NCI-H748 (cell line): Measurements from ENCODE around the gene CACNA1B.

Experiments
- DNase-seq: peaks from one replicate; lab custom pipeline; 2025; ENCODE audit not compliant: unreplicated experiment; lab: John Stamatoyannopoulos, UW

Gene CACNA1B

DNA sequence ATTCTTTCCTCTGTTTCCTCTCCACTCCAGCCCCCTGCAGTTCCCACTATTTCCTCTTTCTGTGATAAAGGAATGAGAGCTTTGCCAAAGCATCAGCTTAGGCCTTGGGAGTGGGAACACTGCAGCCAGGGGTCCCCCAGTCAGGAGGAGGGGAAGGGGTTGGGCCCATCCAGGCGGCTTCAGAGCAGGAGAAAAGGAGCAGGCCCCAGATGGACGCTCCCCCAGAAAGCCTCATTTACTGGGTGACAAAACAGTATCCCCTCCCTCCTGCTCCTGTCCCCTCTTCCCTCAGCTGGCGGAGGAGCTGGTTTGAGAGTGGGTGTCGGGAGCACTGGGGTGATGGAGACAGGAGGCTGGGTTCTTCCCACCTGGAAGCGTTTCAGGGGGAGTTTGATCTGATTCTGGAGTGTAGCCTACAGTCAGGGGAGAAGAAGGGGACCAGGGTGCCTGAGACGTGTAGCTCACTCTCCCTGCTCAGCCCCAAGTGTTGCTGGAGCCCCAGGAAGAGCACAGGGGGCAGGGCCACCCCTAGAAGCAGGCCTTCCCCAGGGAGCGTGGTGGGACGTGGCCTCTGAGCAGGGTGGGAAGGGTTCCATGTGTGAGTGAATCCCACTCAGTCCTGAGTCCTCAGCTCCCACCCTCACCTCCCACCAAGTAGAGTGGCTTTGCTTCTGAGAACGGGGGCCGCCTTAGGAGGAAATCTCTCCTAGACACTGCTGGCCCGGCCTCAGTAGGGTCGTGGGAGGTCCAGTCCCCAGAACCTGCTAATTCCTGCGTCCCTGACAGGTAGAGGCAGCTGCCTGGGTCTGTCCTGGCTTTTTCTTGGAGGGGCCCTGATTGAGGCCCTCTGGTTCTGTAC is 173.1 kb downstream of the CACNA1B start:
- no peak for DNase-seq

DNA sequence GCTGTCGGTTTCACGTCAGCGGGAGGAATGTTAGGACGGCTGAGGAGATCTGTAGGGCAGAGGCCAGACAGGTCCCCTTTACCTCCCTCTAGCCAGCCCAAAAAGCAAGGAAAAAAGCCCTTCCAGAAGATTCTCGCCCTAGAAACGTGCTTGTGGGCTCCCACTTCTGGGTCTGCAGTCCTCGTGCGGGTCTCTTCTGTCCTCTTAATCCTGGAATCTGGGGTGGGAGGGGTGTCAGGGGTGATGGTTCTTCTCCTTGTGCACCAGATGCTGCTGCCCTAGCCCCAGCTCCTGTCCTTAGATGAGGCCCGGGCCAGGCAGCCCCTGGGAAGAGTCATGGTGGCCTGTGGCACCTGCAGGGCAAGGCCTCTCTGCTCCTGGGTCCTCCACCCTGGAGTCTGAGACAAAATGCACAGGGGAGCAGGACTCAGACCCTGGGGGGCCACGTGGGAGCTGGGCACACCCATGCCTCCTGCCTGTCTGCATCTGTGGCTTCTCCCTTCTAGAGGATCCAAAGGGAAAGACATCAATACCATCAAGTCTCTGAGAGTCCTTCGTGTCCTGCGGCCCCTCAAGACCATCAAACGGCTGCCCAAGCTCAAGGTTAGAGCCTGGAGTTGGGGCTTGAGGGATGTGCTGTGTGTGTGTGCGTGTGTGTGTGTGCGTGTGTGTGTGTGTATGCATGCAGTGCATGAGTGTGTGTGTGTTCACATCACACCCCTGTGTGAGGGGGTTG is 174.2 kb downstream of the CACNA1B start:
- DNase-seq = no peak

DNA sequence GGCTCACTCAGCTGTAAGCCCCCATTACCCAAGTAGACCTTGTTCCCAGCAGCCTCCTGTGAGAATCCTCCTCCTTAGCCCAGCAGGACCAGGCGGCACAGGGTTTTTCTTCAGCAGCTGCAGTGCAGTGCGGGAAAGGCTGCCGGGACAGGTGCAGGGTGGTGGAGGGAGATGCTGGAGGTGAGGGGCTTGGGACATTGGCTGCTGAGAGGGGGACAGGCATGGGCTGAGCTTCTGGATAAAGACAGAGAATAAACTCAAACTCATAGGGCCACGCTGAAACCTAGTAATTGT is 174.7 kb downstream of the CACNA1B start:
- DNase-seq = no peak

DNA sequence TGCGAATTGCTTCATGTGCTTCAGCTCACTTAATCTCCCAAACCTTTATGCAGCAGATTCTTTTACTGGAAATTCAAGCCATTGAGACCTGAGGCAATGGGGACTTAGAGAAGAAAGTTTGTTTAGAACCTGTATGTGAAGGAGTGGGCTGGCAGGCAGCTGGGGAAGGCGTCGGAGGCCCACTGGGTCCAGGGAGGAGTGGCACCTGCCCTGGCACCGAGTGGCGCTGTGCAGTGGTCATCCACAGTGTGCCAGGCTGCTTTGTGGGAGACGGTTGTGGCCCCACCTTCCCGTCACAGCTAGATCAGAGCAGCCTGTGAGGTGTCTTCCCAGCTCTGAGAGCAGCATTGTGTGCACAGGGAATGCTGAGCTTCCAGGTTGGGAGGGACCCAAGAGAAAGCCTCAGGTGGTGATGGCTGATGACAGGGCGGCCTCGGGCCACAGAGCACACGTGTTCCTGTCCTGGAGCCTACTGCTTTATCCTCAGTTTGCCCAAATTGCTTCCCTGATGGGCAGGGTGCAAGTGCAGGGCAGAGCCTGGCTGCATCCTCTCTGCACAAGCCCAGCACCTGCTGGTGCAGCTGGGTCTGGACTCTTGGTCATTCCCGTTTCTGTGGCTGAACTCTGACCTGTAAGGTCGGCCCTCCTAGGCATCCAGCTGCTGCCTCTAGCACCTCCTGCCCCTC is 175.2 kb downstream of the CACNA1B start:
- DNase-seq = no peak

DNA sequence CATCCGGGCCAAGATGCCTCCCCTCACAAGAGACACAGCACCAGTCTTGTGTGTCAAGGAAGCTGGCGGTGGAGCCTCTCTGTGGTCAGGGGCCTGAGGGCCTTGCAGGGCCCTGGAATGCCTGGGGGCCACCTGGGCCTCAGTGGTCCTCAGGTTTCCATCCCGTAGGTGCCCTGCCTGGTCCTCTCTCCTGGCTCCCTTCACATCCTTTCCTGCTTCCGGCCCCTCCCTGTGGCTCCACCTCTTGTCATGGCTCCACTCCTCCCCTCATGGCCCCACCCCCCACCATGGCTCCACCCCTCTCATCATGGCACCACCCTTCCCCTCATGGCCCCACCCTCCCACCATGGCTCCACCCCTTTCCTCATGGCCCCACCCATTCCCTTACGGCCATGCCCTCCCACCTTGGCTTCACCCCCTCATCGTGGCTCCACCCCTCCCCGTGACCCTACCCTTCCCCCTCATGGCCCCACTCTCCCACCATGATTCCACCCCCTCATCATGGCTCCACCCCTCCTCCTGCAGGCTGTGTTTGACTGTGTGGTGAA is 175.8 kb downstream of the CACNA1B start:
- DNase-seq = no peak

DNA sequence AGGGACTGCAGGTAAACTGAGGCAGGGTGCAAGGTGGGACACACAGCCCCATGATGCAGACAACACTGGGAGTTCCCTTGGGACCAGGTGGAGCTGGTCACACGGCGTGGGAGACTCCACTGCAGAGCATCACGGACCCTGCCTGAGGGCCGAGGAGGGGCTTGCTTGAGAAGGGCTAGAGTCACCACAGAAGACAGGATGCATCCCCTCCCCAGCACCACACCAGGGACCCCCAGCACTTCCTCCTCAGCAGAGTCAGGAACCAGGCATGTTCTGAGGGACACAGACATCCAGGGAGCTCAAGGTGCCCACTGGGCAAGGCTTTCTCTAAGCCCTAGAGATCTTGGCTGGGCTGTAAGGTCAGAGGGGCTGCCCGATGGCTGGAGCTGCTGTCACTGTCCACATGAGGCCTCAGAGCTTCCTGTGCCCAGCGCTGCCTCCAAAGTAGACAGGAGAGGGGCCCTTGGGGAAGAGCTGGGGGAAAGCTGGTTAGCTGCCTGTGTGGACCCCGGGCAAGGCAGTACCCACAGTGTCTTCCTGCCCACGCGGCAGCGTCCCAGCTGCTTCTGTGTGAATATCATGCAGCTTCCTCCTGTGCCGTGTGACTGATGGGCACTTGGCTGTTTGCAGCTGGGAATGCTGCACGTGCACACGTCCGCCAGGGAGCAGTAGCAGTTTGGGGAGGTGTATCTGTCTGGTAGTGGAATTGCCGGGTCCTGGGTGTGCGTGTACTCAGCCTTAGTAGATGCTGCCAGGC is 176.6 kb downstream of the CACNA1B start:
- DNase-seq = no peak

DNA sequence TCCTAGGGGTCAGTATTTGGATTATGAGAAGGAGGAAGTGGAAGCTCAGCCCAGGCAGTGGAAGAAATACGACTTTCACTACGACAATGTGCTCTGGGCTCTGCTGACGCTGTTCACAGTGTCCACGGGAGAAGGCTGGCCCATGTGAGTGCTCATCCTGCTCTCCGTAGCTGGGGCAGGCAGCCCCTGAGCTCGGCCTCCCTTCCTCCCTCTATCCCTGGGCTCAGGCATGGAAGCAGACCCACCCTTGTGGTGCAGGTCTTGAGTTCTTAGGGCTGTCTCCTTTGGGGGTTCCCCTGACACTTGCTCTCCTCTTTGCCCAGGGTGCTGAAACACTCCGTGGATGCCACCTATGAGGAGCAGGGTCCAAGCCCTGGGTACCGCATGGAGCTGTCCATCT is 180.1 kb downstream of the CACNA1B start:
- no peak for DNase-seq

DNA sequence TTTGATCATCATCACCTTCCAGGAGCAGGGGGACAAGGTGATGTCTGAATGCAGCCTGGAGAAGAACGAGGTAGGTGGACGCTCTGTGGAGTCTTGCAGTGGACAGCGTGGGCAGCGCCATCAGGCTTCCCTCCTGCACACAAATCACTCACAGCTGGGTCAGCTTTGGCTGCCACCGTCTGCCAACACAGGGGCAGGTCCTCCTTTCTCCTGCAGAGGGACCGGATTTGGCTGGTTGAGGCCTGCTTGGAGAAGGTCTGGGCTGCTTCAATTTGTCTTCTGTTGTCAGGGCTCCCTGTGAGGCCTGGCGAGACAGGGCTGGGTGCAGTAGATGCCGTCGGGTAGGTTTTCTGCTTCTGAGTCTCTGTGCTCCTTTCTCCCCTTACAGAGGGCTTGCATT is 180.6 kb downstream of the CACNA1B start:
- no peak for DNase-seq

DNA sequence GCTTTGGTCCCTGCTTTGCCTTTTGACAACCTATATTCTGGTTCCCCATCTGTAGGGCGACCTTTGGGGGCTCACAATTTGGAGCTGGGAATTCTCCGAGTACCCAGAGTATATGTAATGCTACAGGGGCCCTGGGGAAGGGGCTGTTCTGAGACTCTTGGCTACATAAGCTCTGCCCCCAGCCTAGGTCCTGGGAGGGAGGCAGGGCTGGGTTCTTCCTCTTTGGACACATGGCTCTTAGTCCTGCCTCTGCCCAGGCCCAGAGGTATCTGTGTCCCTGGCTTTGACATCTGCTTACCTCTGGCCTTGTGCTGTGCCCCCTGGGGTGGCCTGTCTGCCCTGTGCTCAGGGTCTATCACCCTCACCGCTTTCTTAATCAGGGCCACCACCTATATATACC is 181.6 kb downstream of the CACNA1B start:
- no peak for DNase-seq

DNA sequence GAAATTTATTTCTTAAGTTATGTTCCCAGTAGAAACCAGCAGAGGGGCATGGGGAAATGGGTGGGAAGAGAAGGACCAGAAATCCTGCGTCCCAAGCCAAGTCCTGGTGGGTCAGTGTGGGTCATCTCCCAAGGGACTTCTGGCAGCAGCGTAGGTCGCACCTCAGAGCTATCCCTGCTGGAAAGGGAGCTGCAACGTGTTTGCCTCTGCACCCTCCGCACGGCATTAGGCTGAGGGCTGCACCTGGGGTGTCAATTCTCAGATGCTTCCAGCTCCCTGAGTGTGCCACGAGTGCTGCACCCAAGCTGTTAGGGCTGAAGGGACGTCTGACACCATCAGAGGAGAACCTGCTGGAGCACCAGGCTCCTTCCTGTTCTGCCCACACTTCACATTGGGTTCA is 182.8 kb downstream of the CACNA1B start:
- DNase-seq = no peak

DNA sequence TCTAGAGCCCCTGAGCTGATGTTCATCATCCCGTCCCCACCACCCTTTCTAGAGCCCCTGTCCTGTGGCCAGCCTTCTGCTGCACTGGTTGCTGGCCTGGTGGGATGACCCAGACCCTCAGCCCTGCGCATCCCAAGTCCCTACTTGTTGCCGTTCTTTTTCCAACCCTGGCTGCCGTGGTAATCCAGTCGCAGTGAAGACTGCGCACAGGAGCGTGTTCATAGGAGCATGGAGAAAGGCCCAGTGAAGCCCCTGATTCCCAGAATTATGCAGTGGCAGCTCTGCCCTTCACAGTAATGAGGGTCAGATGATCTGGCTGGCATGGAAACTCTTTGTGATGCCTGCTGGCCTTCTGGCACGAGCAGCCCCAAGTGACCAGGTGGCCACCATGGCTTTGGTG is 183.3 kb downstream of the CACNA1B start:
- DNase-seq = no peak

DNA sequence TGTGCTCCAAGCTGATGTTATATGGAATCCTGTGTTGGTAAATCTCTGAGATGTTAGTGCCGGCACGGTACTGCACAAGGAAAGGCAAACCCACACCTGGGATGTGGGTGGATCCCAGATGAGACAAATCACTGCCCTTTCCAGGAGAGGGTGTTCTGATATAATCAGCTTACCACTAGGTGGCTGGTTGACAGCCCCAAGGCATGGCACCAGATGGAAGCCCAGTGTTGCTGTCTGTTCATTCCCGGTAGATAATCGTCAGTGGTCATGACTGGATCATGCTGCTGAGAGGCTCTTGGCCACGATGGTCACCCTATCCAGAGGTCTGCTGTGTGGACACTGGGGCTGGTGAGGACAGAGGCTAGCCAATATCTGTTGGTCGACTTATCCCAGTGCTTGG is 184.0 kb downstream of the CACNA1B start:
- DNase-seq = no peak

DNA sequence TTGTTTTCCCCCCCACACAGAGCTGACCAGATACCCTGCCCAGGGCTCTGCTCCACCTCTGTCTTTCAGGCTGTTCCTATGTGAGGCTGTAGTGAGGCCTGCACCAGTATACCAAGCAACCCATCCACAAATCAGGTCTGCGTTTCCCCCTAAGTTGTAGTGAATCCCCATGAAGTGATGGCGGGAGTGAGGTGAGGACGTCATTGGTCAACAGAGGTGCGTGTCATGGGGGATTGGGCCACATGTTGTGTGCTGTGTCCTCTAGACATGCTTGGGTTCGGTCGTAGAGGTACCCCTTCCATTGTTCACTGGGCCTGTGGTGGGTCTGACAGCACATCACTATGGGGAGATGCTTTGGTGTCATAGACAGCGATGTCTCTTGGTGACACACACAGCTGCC is 184.6 kb downstream of the CACNA1B start:
- no peak for DNase-seq

DNA sequence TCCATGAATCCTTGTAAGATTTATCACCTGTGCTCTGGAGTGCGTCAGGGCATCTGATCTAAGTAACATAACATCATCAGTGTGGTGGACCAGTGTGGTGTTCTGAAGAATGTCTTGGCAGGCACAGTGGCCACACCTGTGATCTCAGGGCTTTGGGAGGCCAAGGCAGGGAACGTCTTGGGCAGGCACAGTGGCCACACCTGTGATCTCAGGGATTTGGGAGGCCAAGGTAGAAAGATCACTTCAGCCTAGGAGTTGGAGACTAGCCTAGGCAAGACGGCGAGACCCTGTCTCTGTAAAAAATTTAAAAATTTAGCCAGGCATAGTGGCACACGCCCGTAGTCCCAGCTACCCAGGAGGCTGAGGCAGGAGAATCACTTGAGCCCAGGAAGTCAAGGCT is 185.5 kb downstream of the CACNA1B start:
- DNase-seq = no peak

DNA sequence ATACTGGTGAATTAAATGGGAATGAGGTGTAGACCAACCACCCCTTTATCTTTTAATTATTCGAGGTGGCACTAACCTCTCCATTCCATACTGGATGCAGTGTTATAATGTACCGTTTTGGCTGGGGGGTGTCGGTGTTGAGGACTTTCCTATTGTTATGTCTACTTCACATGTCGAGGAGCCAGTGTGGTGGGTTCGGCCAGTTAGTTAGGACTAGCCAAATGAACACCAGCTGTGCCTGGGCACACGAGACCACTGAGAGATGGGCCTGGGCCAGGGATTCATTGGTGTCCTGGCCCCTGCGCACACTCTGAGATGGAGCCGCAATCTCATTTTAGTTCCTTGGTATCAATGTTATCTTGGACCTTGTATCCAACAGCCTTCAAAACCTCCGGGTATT is 186.2 kb downstream of the CACNA1B start:
- DNase-seq = no peak

DNA sequence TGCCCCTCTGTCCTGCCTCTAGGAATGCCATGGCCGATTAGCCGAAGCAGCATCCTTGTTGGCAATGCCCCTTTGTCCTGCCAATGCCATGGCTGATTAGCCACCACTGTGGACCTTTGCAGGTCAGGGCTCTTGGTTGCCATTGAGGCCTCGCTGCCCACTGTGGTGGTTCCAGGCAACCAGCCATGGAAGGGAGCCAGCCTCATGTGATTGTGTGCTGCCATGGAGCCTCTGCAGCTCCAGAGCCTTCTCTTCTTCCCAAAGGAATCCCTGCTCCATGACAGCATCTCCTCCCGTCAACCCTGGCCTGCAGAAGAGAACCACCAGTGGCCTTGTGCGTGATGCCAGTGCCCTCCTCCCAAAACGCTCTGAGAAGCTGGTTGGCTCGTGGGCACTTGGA is 187.0 kb downstream of the CACNA1B start:
- no peak for DNase-seq

DNA sequence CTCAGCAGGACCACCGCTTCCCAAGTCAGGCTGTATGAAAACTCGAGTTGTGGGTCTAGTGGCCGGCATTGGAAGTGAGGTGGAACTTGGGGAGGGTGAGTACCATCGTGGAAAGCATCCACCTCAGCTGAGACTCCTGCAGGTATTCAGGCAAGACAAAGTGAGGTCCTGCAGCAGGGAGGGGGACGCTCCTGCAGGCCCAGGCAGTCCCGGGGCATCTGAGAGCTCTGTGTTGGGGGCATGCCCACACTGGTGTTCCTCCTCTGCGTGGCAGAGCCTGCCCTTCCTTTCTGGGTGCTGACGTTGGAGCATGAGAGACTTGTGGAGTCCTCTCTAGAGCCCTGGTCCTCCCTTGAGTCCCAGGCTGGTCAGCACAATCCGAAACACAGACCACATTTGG is 187.7 kb downstream of the CACNA1B start:
- DNase-seq = no peak

DNA sequence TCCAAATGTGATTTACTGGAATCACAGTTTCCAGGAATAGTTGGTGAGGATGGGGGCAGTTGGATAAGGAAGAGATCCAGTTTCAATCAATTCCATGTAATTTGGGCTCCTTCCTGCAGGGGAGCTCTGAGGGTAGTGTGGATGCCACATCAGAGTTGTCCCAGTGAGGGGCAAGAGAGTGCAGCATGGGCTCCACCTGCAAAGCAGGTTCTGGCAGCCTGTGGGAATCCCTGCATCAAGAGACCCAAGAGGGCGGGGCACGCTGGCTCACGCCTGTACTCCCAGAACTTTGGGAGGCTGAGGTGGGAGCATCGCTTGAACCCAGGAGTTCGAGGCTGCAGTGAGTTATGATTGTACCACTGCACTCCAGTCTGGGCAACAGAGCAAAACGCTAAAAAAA is 188.5 kb downstream of the CACNA1B start:
- DNase-seq = no peak

DNA sequence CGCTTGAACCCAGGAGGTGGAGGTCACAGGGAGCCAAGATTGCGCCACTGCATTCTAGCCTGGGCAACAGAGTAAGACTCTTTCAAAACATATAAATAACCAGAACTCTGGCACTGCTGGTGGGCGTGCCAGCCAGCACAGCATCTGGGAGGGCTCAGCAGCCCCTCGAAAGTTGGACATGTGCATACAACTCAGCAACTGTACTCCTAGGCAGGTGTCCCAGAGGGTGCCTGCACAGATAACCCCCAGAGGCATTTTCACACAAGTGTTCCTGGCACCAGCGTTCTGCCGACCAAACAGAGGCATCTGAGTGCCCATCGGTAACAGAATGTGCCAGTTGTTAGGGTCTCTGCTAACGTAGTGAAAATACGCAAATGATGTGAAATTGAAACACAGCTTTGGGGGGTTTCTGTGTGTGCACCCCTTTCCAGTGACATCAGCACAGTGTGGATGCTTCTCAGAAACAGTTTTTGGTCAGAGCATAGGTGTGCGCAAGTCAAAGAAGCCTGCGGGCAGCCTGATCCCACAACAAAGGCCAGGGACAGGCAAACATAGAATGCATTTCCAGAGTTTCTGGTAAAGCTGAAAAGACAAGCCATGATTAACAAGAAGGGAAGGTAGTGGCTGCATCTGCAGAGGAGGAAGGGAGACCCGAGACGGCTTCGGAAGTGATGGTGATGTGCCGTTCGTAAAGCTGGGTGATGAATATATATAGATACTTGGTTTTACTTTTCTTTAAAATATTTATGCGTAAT is 190.2 kb downstream of the CACNA1B start:
- DNase-seq = no peak

DNA sequence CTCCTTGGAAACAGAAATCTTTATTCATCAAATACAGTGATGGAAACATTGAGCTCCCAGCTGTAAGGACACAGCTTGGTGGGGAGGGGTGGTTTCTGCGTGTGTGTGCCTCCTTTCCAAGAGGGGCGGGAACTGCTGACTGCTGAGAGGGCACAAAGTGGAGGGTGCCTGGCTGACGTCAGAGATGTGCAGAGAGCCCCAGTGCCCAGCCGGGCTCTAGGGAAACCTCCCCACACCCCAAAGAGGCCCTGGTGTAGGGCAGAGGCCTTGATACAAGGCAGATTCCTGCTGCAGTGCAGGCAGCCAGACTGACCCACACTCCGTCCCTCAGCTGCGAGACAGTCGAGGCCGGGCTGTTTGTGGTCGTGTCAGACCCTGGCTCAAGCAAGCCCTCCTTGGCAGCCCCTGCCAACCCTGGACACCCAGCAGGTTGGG is 191.0 kb downstream of the CACNA1B start:
- no peak for DNase-seq
